ENCODE measurements around the gene PDIA5. TPM values are rescaled to one million over a fixed set of nuclear protein-coding genes. Genes with fewer than 3 reads are reported as not detected.
A peak's percentile ranks its signal among the peaks of the same experiment; 100 is the strongest.

PDIA5 gene
- total RNA-seq, 1 experiment from 2014 or later: 18.8 TPM

DNA sequence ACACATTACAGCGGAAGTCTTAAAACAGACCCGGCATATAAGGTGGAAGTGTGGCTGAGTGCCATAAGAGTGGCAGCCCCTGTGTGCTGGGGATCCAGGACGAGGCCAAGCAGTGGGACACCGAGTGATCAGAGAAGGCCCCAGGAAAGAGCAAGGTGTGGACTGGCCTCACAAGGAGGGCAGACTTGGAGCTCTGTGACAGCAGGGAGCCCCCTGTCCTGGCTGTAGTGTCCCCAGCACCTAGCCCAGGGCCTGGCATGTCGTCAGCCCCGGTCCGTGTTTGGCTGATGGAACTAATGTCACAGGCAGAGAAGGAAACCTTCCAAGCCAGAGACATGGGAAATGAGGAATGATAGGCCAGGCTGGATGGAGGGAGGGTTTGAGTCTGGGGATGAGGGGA lies 4.8 kb downstream of the PDIA5 start:
- DNase-seq (ENCODE audit: low read depth): no peak

DNA sequence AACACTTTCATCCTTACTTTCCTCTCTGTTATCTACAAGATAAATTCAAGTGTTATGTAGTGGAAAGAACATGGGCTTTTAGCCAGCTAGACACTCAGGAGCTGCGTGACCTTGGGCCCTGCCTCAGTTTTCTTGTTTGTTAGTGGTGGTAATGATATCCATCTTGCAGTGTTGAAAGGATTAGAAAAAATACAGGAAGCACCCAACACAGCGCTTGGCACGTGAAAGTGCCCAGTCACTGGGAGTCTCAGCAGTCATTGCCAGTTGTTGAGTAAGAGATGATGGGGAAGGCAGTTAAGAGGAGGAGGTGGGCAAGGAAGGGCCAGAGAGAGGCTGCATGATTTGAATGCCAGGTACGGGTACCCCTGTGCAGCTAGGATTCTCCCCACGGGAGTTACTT lies 5.3 kb downstream of the PDIA5 start:
- no peak for DNase-seq (ENCODE audit: low read depth)

DNA sequence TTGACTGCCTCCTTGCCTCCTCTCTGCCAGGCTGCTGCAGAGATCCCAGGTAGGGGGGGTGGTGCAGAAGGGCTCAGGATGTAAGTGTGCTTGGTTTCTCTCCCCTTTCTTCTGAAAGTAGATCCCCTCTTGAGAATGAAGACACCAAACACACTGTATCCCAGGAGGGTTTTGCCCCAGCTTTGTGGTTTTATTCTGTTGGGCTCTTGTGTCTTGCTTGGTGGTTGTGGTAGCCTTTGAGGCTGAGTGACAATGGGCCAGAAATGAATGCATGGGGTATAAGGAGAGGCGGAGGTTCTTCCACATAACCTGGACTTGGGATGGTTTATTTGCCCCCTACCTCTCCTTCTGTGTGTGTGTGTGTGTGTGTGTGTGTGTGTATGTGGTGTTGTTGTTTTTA lies 5.7 kb downstream of the PDIA5 start:
- DNase-seq (ENCODE audit: low read depth): no peak

DNA sequence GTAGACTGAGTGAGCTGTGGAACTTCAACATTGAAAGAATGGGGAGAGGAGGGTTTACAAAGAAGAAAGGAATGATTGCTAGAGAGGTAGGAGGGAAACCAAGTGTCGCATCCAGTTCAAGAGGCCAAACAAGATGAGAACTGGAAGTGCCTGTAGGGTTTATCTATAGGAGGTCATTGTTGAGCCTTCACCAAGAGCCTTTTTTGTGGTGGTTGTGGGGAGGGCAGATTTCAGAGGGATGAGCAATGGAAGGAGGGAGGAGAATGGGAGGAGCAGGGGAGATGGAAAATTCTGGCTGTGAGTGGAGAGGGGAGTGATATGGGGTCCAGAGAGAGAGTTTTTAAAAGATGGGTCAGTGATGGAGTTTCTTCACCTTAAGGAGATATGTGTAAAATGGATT lies 8.5 kb downstream of the PDIA5 start:
- peak; percentile 22 for DNase-seq (ENCODE audit: low read depth)

DNA sequence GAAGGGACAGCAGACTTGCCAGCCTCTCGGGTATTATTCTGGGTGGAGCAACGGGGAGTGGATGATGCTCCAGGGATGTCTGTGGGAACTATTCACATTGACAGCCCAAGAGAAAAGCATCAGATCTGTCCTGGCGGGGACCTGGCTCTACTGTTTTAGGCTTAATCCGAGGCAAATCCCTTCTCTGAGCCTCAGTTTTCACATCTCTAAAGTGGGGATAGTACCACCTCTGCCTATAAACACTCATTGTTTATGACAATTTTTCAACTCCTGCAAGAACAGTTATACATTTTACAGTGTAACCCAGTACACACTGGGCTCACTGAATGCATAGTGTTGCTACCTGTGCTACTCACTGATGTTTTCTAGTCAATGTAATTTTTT lies 9.3 kb downstream of the PDIA5 start:
- no peak for DNase-seq (ENCODE audit: low read depth)

DNA sequence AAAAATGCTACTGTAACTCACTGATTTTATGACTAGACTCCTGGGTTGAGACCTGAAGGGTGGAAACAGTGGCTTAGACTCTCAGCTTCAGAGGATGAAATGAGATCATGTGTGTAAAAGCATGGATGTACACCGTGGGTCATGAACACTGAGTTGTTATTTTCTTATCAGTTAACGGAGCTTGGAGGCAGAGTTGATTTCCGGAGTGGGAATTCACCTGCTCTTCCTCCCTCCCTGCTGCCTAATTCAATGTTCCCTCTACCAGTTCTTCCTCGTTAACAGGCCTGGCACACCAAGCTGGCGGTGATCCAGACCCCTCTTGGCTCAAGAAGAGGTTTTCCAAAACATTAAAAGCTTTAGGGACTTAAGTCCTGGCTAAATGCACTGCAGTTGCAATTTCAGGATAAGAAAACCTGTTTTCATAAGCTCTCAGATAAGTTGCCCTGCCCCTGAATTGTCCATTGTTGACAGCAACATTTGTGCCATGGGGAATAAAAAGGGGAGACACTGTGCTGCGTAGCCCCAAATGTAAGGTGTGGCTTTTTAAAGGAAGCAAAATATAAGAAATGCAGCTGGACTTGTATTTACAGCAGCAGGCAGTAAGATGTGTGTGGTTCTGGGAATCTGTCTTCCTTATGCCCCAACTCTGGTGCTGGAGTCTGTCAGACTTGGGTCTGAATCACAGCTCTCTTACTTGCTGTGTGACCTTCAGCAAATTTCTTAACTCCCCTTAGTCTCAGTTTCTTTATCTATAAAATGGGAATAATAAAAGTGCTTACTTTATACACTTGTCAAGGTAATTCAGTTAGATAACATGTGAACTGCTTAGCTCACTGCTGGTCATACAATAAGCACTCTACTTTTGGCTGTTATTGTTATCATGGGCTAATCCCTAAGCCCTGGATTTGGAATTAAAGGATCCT lies 9.9 kb downstream of the PDIA5 start:
- no peak for DNase-seq (ENCODE audit: low read depth)

DNA sequence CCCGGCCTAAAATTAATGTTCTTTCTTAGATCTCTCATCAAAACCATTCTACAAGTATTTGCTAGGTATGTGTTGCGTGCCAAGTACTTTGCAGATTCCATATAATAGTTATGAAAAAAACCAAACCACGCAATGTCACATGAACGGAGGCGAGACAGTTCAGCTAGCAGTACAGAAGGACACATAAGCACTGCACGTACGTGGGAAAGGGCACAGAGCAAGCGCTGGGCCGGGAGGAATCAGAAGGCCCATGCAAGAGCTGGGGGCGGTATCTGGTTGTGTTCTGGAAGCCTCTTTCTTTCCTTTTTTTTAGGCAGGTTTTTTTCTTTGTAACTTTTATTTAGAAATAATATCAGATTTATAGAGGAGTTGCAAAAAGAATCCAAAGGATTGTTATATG lies 11.3 kb downstream of the PDIA5 start:
- DNase-seq (ENCODE audit: low read depth): no peak

DNA sequence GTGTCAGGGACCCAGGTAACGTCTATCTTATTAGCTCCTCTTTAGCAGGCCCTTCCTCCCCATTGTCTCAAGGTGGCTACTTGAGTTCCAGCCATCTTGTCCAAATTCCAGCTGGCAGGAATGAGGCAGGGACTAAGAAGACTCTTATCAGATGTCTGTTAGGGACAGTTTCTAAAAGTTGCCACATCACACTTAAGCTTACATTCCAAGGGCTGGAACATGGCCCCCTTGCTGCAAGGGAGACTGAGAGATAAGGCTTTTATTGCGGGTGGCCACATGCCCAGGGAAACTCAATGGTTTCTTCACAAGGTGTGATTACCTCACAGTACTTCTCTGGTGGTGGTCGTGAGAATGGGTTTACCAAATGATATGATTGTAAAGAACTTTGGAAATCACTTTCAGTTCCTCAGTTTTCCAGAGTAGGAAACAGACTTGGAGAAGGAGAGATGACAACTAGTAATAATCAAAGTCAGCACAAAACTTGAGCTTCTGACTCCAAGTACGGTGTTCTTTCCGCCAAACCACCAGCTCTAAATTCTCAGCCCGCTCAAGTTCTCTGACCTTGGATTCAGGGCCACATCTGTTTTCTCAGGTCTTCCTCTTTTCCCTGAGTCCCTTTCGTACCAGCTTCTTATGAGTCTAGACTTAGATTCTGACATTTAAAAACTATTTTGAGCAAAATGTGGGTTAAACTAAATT lies 14.2 kb downstream of the PDIA5 start:
- no peak for DNase-seq (ENCODE audit: low read depth)

DNA sequence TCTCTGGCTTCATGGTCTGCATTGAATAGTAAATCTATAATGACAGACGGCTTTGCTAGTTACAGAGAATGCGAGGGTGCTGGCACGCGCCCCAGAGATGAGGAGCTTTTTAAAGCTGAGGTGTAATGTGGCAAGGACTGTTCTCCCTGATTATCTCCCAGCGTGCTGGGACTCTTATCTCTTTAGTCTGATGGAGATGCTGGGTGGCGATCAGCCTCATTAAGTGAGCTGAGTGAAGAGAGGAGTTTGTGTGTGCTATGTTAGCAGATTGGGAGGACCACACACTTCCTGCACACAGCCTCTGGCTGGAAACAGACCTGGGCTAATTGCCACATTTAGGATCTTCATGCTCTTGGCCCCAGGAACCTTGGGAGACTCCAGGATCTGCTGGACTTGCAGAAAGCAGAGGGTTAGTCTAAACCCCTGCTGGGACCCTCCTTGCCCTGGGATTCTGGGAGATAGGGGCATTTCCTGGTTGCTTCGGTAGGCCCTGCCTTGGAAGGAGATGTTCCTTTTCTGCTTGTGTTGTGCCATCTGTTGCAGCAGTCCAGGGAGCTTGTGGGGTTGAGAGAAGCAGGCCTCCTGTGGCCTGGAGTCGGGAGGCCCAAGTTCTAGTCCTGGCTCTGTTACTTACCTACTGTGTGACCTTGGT lies 15.0 kb downstream of the PDIA5 start:
- no peak for DNase-seq (ENCODE audit: low read depth)

DNA sequence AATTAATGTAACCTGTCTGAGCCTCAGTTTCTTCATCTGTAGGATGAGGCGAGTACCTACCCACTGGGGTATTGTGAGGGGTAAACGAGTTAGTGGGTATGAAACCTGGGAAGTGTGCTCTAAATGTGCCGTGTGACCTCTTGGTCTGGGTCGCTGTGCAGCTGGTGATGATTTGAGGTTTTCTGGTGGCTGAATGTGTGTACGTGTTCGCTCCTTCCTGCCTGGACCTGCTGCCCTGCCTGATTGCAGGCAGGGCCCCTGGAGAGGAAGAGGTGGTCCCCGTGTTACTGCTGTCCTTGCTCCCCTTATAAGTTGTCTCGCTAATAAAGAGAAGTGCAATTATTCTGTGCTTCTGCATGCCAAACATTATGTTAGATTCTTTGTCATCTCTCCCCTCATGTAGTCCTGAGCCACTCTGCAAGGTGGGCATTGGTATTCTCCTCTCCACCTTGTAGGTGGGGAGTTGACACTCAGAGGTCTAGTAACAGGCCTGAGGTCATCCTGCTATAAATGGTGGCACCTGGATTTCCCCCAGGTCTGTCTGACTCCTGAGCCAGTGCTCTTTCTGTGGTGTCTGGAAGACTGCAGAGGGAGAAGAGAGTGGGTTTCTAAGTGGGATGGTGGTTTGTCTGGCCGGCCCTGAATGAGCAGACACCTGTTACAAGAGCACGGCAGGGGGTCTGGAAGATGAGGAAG lies 15.7 kb downstream of the PDIA5 start:
- DNase-seq (ENCODE audit: low read depth): no peak

DNA sequence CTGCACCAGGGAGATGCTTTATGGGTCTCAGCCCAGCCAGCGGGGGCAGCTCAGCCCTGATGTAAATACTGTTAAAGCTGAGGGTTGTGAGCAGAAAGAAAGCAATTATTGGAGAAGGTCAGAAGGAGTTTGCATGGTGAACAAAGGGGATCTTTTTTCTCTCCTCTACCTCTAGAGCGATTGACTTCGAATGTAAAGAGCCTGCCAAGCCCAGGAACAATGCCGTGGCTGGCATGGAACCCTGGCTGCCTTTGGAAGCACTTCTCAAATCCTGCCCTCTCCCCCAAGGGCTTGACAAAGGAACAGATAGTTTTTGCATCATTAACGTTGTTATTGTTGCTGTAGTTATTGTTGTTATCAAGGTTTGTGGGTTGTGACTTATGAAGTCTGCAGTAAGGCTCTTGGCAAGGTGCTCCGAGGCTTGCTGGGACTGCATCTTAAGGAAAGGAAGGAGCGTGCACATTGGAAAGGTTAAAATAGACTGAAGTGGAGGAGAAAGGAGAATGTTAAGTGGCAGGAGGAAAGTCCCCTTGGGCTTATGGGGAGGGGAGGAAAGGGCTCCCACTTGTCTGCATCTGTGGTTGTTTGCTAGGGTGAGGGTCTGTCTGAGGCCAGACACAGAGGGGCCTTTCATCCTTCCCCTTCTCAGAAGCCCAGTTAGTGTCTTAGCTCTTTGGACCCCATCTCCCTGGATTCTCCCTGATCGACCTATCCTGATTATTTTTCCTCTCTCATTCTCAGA lies 16.7 kb downstream of the PDIA5 start:
- no peak for DNase-seq (ENCODE audit: low read depth)

DNA sequence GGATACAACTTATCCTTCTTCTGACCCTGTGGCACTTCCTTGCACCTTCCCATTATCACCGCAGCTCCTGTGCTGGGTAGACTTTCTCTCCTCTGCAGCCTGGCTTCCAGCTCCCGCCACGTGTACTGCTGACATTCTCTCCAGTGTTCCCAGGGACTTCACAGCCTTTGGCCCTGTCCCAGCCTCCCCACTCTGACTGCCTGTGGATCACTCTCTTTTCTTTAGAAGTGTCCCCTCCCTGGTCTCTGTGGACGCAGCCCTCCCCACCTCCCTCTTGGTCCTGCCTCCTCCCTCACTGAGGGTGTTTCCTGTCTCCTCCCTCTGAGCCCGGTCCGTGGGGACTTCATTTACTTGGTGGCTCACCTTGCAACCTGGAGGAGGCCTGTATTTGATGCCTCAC lies 17.4 kb downstream of the PDIA5 start:
- no peak for DNase-seq (ENCODE audit: low read depth)

DNA sequence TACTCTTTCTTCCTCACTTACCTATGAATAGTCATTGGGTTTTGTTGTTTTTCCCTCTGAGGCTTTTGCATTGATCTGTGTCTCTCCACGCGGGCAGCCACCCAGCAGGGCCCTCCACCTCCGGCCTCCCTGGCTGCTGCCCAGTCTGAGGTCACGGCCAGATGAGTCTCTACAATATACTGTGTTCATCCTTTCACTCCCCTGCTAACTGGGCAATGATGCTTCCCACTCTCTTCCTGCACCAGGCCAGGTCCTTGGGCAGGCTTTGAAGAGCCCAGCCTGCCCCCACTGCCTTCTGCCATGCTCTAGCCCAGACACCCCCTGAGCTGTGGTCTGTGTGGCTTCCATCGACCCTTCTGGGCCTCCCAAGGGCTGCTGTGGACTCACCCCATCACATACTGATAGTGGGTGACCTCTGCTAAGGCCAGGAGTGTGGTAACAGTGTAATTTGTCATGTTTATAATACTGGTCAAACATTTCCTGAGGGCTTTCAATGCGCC lies 18.0 kb downstream of the PDIA5 start:
- DNase-seq (ENCODE audit: low read depth): no peak

DNA sequence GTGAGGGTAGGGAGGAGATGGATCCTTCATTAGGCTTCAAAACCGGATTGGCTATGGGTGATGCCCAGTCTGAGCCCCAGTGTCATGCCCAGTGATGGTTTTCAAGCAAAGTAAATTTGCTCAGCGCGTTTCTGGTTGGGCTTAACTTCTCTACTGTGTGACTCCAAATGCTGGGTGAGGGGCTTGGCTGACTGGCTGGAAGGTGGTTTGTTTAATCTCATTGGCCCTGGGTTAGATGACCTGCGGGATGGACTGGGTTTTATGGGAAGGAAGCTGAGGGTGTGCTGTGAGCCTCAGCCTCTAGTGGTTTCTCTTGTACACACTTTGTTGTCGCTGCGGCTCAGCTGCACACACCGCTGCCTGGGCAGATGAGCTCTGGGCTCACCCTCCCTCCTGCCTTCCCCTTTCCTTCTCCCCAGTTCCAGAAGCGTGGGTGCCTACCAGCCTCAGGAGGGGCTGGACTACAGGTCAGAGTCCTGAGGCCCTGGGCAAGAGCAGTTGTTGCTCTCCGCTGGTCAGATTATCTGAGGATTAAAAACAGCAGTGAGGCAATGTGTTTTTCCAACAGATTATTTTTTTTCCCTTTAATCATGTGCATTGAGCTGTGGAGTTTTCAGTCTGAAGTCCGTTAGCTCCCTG lies 18.6 kb downstream of the PDIA5 start:
- no peak for DNase-seq (ENCODE audit: low read depth)

DNA sequence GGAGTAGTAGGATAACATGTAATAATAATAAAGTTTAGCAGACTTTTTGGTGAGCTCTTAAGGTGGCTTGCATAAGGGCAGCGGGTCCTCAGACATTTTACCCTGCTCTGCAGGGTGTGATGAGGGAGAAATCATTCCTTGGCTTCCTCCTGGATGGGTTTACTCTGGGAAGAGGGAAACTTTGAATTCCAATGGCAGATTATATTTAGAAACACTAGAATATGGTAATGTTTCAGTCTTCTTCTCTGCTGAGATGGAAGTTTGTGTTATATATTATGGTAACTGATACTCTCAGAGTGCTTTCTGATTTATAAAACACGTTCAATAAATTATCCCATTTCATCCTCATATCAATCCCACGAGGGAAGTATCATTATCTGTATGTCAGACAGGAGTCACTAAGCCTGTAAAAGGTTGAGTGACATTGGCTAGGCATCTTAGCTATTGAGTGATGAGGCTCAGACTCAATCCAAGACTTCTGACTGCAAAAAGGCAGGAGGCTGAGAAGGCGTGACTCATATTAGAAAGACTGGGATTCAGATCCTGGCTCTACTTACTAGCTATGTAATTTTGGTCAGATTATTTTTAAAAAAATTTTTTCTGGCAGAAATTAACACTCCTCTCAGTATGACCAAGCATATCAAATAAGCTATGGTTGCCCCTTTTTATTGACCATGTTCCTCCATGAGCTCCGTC lies 19.3 kb downstream of the PDIA5 start:
- no peak for DNase-seq (ENCODE audit: low read depth)

DNA sequence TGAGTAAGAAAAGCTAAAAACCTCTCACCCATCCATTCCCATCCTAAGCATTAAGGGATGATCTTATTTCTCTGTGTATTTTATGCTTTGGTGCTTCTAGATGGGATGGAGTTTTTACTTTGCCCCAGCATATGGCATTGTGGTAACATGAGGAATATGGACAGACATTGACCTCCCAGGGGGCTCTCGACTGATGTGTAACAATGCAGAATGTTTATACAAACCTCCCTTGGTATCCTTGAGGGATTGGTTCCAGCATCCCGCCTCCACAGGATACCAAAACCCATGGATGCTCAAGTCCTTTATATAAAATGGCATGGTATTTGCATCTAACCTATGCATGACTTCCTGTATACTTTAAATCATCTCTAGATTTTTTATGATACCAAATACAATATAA lies 21.6 kb downstream of the PDIA5 start:
- DNase-seq (ENCODE audit: low read depth): peak; percentile 14

DNA sequence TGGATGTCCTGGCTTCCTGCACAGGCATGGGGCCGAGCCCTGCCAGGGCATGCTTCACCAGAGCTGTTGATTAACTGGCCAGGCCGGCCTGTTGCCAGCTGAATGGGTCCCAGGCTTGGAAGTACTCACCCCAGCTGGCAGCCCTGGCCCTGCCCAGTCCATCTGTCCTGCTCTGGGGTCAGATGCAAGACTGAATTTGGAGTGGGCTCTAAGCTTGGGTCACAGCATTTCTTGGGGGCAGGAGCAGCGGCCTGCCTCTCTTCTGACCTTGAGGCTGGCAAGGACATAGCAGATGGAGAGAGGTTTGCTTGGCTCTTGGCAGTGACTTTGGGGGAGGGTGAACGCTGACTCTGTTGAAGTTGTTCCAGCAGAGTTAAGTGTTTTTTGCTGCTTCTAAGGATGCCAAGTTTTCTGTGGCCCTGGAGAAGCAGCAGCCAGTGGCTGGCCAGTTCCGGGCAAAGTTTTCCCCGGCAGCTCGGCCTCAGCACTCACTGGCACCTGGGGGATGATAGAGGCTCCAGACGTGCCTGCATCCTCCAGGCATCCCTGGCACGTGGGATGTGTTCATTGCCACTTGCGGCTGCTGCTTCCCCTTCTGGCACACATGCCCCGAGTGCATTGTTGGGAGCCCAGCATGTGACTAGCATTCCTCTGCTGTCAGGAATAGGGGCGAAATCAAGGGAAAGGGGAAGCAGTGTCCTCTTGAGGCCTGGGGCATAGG lies 22.9 kb downstream of the PDIA5 start:
- no peak for DNase-seq (ENCODE audit: low read depth)

DNA sequence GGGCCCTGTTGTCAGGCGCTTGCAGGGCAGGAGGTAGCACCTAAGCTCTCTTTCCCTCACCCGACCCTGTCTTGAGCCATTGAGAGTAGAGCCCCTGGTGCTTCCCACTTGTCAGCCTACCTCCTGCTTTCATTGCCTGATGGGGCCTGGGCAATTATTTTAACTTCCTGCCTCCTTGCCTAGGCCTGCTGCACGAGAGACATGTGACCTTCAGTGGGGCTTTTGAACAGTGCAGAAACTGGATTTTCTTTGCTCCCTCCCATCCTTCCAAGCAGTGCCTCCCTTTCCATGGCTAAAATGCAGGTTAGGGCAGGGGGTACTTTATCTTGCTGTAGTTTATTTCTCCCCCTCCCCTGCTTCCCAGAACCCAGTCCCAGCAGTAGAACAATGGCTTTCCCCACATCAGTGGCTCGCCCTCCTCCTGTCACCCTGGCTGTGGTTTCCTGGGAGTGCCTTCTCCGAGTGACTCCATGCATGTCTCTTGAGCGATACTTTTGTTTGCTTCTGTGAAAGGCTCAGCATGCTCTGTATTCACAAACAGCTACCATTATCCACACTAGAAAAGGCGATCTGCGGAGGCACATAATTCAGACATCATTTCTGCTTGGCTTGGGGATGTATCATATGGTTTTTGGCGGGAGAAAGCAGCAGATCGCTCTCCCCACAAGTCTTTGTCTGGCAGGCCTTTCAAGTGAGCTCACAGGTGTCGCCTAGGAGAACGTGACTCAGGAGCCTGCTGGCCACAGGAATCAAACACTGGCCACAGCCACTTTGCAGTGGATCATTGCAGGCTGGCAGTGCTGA lies 24.1 kb downstream of the PDIA5 start:
- peak; percentile 27 for DNase-seq (ENCODE audit: low read depth)

Data from LHCN-M2 (cell line).